GM23248 (cell line): ENCODE results near the gene CLEC16A.

ENCODE experiments used
- EZH2 ChIP-seq: fragments of 200-600 bp; sonication (generic); IDR thresholded peaks from 2 replicates; pipeline ENCODE4 v1.6.1; 2018; ENCODE audit warnings: antibody characterized with exemption, mild to moderate bottlenecking; ENCODE audit not compliant: insufficient read depth, poor library complexity, severe bottlenecking
- EZH2phosphoT487 ChIP-seq: fragments of 200-600 bp; sonication (generic); IDR thresholded peaks from 2 replicates; pipeline ENCODE4 v1.6.1; 2018; ENCODE audit warnings: antibody characterized with exemption, moderate library complexity, mild to moderate bottlenecking, low read depth; ENCODE audit not compliant: insufficient read depth

GRCh38 chr16:11177578-11178160, 233.3 kb downstream of the CLEC16A start:
- TF ChIP-seq EZH2phosphoT487, result no peak
- no peak for TF ChIP-seq EZH2
